HepG2 (cell line): Measurements from ENCODE around the gene GRIN2C. TPM values are rescaled to one million over a fixed set of nuclear protein-coding genes. Genes with fewer than 3 reads are reported as not detected.
A peak's percentile ranks its signal among the peaks of the same experiment; 100 is the strongest.

ENCODE experiments used
- ARID2 ChIP-seq: sonication (generic); formaldehyde crosslinking; IDR thresholded peaks from 2 replicates; pipeline ENCODE4 v1.8.1; 2022; ENCODE audit warnings: mild to moderate bottlenecking, missing genetic modification reagents, borderline replicate concordance
- KMT2B ChIP-seq: IDR thresholded peaks from 2 replicates; pipeline ENCODE4 v1.6.1; 2016; ENCODE audit warnings: missing genetic modification reagents, missing compliant biosample characterization
- LBX2 ChIP-seq: sonication (generic); formaldehyde crosslinking; IDR thresholded peaks from 2 replicates; pipeline ENCODE4 v1.5.0; 2020; ENCODE audit warnings: missing genetic modification reagents, mild to moderate bottlenecking, borderline replicate concordance
- MIER2 ChIP-seq: IDR thresholded peaks from 2 replicates; pipeline ENCODE4 v1.6.1; 2016; ENCODE audit warnings: missing biosample characterization, missing genetic modification reagents
- PCBP2 ChIP-seq: fragments of 200-400 bp; formaldehyde crosslinking; optimal IDR thresholded peaks from 2 replicates; pipeline ENCODE3; 2018; ENCODE audit warnings: low read length, low read depth; ENCODE audit not compliant: poor library complexity, severe bottlenecking
- RAD21 ChIP-seq: fragments of 450-650 bp; formaldehyde crosslinking; IDR thresholded peaks from 2 replicates; pipeline ENCODE4 v1.5.0; 2020; ENCODE audit warnings: mild to moderate bottlenecking
- SRSF9 ChIP-seq: fragments of 200-400 bp; formaldehyde crosslinking; IDR thresholded peaks from 2 replicates; pipeline ENCODE4 v1.6.1; 2018; ENCODE audit warnings: borderline replicate concordance, mild to moderate bottlenecking, low read depth, low read length; ENCODE audit not compliant: insufficient read depth, poor library complexity, severe bottlenecking
- TCF12 ChIP-seq, 2 experiments: fragments of 450-650 bp in 1 of 2; sonication (generic) in 1 of 2; formaldehyde crosslinking in 1 of 2; IDR thresholded peaks; 2 replicates each; pipeline versions ENCODE4 v1.6.1 to v1.8.0; 2017 to 2022; ENCODE audit warnings: antibody characterized with exemption in 1 of 2, mild to moderate bottlenecking in 1 of 2, missing genetic modification reagents in 1 of 2, moderate library complexity in 1 of 2
- TFDP1 ChIP-seq: IDR thresholded peaks from 2 replicates; pipeline ENCODE4 v1.6.1; 2016; ENCODE audit warnings: missing compliant biosample characterization, missing genetic modification reagents, borderline replicate concordance
- ZKSCAN5 ChIP-seq: sonication (generic); formaldehyde crosslinking; IDR thresholded peaks from 2 replicates; pipeline ENCODE4 v1.5.1; 2020; ENCODE audit warnings: mild to moderate bottlenecking, missing genetic modification reagents
- ZNF335 ChIP-seq: sonication (generic); formaldehyde crosslinking; IDR thresholded peaks from 2 replicates; pipeline ENCODE4 v1.4.0; 2020; ENCODE audit warnings: missing genetic modification reagents
- ZNF33A ChIP-seq: sonication (generic); formaldehyde crosslinking; IDR thresholded peaks from 2 replicates; pipeline ENCODE4 v1.5.1; 2020; ENCODE audit warnings: missing genetic modification reagents, mild to moderate bottlenecking, moderate library complexity, borderline replicate concordance
- polyA plus RNA-seq, 8 experiments: library from polyadenylated mRNA; depleted of rRNA in 3 of 8; stranded (reverse) in 7 of 8; unstranded in 1 of 8; fragments of >200 nt; fragmentation: Illumina TruSeq in 4 of 8; extraction: Trizol in 4 of 8; gene quantifications; 2 replicates each; pipeline versions ENCODE4 v1.2.1 to v1.2.3, GENCODE V29; 2011 to 2016; ENCODE audit warnings: low read depth in 4 of 8, missing spikeins in 1 of 8, mixed read lengths in 1 of 8; ENCODE audit not compliant: insufficient read depth in 1 of 8
- total RNA-seq, 5 experiments: library from RNA; depleted of rRNA; stranded (reverse); fragments of >200 nt; fragmentation: Illumina TruSeq; extraction: Trizol; gene quantifications; 2 replicates each; pipeline ENCODE4 v1.2.3, GENCODE V29; 2016; ENCODE audit warnings: low read depth in 1 of 5
- TF ChIP-seq, protein P1 (sequence below), 2 experiments: sonication (generic) in 1 of 2; formaldehyde crosslinking in 1 of 2; IDR thresholded peaks; 2 replicates each; pipeline versions ENCODE4 v1.4.0 to v1.6.1; 2018 to 2020; ENCODE audit warnings: missing genetic modification reagents in 2 of 2, borderline replicate concordance in 1 of 2, low read depth in 1 of 2, mild to moderate bottlenecking in 1 of 2, missing biosample characterization in 1 of 2
- TF ChIP-seq, protein P2 (sequence below): sonication (generic); formaldehyde crosslinking; IDR thresholded peaks from 2 replicates; pipeline ENCODE4 v1.4.0; 2020; ENCODE audit warnings: low read depth, mild to moderate bottlenecking, missing genetic modification reagents
- TF ChIP-seq, protein P3 (sequence below): sonication (generic); formaldehyde crosslinking; IDR thresholded peaks from 2 replicates; pipeline ENCODE4 v1.4.0; 2020; ENCODE audit warnings: mild to moderate bottlenecking, missing genetic modification reagents
- TF ChIP-seq, protein P4 (sequence below): sonication (generic); formaldehyde crosslinking; IDR thresholded peaks from 2 replicates; pipeline ENCODE4 v1.4.0; 2020; ENCODE audit warnings: low read depth, mild to moderate bottlenecking, missing genetic modification reagents

Gene GRIN2C
- total and polyA plus RNA-seq, 2 of the 13 experiments (the other 11 are each of a cell fraction or from before 2014, with no cell fraction given): 0.03 to 0.11 TPM

DNA sequence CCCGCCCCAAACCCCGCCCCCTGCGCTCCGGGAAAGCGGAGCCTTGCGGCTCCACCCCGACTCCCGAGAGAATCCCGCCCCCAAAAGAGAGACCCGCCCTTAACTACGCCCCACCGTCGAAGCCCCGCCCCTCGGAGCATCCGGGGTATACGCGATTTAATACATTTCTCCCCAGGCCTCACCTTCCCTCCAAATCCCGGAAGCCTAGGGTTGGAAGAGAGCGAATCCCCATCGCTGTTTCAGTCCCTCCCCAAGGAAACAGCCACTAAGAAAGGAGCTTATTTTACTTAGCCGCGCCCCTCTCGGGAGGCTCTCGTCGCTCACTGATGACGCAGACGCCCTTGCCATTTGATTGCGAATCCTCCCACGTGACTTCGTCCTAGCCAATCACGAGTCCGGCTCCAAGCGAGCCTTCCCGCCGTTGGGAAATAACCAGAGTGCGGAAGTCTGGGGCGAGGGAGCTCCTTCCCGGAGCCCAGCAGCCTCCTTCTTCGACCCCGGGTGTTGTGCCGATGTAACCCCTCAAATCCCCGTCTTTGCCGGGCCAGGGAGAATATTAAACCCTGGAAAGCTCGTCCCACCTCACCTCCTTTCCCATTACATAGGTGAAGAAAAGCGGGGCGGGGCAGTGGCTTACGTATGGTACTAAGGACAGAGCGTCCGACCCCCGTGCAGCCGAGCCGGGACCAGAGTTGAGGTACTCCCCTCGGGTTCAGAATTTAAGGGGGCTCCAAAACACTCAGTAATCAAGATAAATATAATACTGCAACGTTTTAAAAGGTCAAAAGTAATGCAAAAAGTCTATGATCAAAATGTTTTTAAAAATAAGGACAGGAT, 13.6 kb upstream of the GRIN2C start (continued):
- TF ChIP-seq, protein P1, sequence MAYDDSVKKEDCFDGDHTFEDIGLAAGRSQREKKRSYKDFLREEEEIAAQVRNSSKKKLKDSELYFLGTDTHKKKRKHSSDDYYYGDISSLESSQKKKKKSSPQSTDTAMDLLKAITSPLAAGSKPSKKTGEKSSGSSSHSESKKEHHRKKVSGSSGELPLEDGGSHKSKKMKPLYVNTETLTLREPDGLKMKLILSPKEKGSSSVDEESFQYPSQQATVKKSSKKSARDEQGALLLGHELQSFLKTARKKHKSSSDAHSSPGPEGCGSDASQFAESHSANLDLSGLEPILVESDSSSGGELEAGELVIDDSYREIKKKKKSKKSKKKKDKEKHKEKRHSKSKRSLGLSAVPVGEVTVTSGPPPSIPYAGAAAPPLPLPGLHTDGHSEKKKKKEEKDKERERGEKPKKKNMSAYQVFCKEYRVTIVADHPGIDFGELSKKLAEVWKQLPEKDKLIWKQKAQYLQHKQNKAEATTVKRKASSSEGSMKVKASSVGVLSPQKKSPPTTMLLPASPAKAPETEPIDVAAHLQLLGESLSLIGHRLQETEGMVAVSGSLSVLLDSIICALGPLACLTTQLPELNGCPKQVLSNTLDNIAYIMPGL (CRISPR knock-in tag; IDR thresholded peaks at IDR 0.05; ENCODE audit: borderline replicate concordance in 1 of 2, low read depth in 1 of 2): no peak; a peak in 1 of 4 replicates
- TF ChIP-seq TFDP1 (CRISPR knock-in tag) (peak; percentile 99), ZNF335 (CRISPR knock-in tag) (peak; percentile 77; the same call in 1 of the 2 replicates), TCF12 (IDR thresholded peaks at IDR 0.05) (no peak), TCF12 (CRISPR knock-in tag; IDR thresholded peaks at IDR 0.05) (no peak), ZKSCAN5 (CRISPR knock-in tag) (no peak), ARID2 (no peak), PCBP2 (no peak), KMT2B (CRISPR knock-in tag) (peak; percentile 34; the same call in 1 of the 2 replicates), SRSF9 (no peak), LBX2 (CRISPR knock-in tag) (0 out of 2 replicates have a peak, but pooled peaks have one; percentile 40), MIER2 (CRISPR knock-in tag) (peak; percentile 66), ZNF33A (CRISPR knock-in tag) (0 out of 2 replicates have a peak, but pooled peaks have one; percentile 17), RAD21 (CRISPR knock-in tag) (no peak; the same call in 1 of the 2 replicates)
- TF ChIP-seq, protein P2, sequence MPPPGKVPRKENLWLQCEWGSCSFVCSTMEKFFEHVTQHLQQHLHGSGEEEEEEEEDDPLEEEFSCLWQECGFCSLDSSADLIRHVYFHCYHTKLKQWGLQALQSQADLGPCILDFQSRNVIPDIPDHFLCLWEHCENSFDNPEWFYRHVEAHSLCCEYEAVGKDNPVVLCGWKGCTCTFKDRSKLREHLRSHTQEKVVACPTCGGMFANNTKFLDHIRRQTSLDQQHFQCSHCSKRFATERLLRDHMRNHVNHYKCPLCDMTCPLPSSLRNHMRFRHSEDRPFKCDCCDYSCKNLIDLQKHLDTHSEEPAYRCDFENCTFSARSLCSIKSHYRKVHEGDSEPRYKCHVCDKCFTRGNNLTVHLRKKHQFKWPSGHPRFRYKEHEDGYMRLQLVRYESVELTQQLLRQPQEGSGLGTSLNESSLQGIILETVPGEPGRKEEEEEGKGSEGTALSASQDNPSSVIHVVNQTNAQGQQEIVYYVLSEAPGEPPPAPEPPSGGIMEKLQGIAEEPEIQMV (CRISPR knock-in tag): peak; percentile 76; the same call in 1 of the 2 replicates
- TF ChIP-seq, protein P3, sequence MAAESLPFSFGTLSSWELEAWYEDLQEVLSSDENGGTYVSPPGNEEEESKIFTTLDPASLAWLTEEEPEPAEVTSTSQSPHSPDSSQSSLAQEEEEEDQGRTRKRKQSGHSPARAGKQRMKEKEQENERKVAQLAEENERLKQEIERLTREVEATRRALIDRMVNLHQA (CRISPR knock-in tag): no peak
- TF ChIP-seq, protein P4, sequence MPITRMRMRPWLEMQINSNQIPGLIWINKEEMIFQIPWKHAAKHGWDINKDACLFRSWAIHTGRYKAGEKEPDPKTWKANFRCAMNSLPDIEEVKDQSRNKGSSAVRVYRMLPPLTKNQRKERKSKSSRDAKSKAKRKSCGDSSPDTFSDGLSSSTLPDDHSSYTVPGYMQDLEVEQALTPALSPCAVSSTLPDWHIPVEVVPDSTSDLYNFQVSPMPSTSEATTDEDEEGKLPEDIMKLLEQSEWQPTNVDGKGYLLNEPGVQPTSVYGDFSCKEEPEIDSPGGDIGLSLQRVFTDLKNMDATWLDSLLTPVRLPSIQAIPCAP (CRISPR knock-in tag): no peak
